Mesenchymal stem cell (in vitro differentiated cells and primary cell): ENCODE data around the gene LRRC56.
A peak's percentile ranks its signal among the peaks of the same experiment; 100 is the strongest.

Experiments
- DNase-seq: peaks from one replicate; pipeline ENCODE4 v3.0.0-alpha.2; 2013
- H2AFZ ChIP-seq: one replicate; pipeline ENCODE4 v1.6.1; 2013; ENCODE audit warnings: low read depth, mild to moderate bottlenecking, control low read depth, inconsistent platforms, low read length, moderate library complexity
- H2AK5ac ChIP-seq: 2 replicates; pipeline ENCODE4 v1.6.1; 2013; ENCODE audit warnings: low read length, moderate library complexity, mild to moderate bottlenecking, inconsistent platforms; ENCODE audit not compliant: severe bottlenecking
- H2BK120ac ChIP-seq: one replicate; pipeline ENCODE4 v1.6.1; 2013; ENCODE audit warnings: low read depth, mild to moderate bottlenecking, inconsistent platforms, low read length, moderate library complexity
- H2BK12ac ChIP-seq, 2 experiments: one replicate each; pipeline ENCODE4 v1.6.1; 2013; ENCODE audit warnings: inconsistent platforms in 2 of 2, low read length in 2 of 2, mild to moderate bottlenecking in 2 of 2, moderate library complexity in 2 of 2, control low read depth in 1 of 2
- H2BK15ac ChIP-seq: one replicate; pipeline ENCODE4 v1.6.1; 2013; ENCODE audit warnings: mild to moderate bottlenecking, low read depth, inconsistent platforms; ENCODE audit not compliant: poor library complexity, severe bottlenecking
- H2BK5ac ChIP-seq: 2 replicates; pipeline ENCODE4 v1.6.1; 2013; ENCODE audit warnings: low read depth, mild to moderate bottlenecking, low read length, control low read depth, inconsistent platforms; ENCODE audit not compliant: poor library complexity, severe bottlenecking
- H3K14ac ChIP-seq, 2 experiments: one replicate each; pipeline ENCODE4 v1.6.1; 2013; ENCODE audit warnings: inconsistent platforms in 2 of 2, low read length in 2 of 2, control low read depth in 1 of 2, mild to moderate bottlenecking in 1 of 2, moderate library complexity in 1 of 2
- H3K18ac ChIP-seq, 2 experiments: one replicate each; pipeline ENCODE4 v1.6.1; 2013; ENCODE audit warnings: inconsistent platforms in 2 of 2, low read length in 2 of 2, control low read depth in 1 of 2, low read depth in 1 of 2, mild to moderate bottlenecking in 1 of 2
- H3K23ac ChIP-seq, 2 experiments: one replicate each; pipeline ENCODE4 v1.6.1; 2013; ENCODE audit warnings: inconsistent platforms in 2 of 2, low read length in 2 of 2, mild to moderate bottlenecking in 2 of 2, moderate library complexity in 2 of 2, control low read depth in 1 of 2
- H3K27ac ChIP-seq: 2 replicates; pipeline ENCODE4 v1.5.1; 2013; ENCODE audit warnings: mild to moderate bottlenecking, moderate library complexity, low read length, control low read depth, inconsistent platforms; ENCODE audit not compliant: poor library complexity, severe bottlenecking
- H3K27me3 ChIP-seq, 2 experiments: 2 replicates each; pipeline versions ENCODE4 v1.6.1 to v1.7.0; 2013; ENCODE audit warnings: low read length in 2 of 2, mild to moderate bottlenecking in 2 of 2, moderate library complexity in 2 of 2, control low read depth in 1 of 2, inconsistent platforms in 1 of 2; ENCODE audit not compliant: control insufficient read depth in 1 of 2, insufficient read depth in 1 of 2
- H3K36me3 ChIP-seq, 2 experiments: 2 replicates each; pipeline versions ENCODE4 v1.6.1 to v1.7.0; 2013; ENCODE audit warnings: low read length in 2 of 2, control low read depth in 1 of 2, inconsistent platforms in 1 of 2, low read depth in 1 of 2, mild to moderate bottlenecking in 1 of 2; ENCODE audit not compliant: insufficient read depth in 2 of 2, control insufficient read depth in 1 of 2
- H3K4ac ChIP-seq, 2 experiments: one replicate each; pipeline ENCODE4 v1.6.1; 2013; ENCODE audit warnings: inconsistent platforms in 2 of 2, low read length in 2 of 2, mild to moderate bottlenecking in 2 of 2, moderate library complexity in 2 of 2, control low read depth in 1 of 2, low read depth in 1 of 2
- H3K4me1 ChIP-seq: 2 replicates; pipeline ENCODE4 v1.6.1; 2013; ENCODE audit warnings: low read depth, low read length, control low read depth; ENCODE audit not compliant: control insufficient read depth, insufficient read depth
- H3K4me2 ChIP-seq: 2 replicates; pipeline ENCODE4 v1.6.1; 2013; ENCODE audit warnings: low read length, mild to moderate bottlenecking, inconsistent platforms; ENCODE audit not compliant: poor library complexity, severe bottlenecking
- H3K4me3 ChIP-seq, 2 experiments: 2 replicates each; pipeline versions ENCODE4 v1.5.1 to v1.7.0; 2013; ENCODE audit warnings: low read length in 2 of 2, mild to moderate bottlenecking in 2 of 2, control low read depth in 1 of 2, low read depth in 1 of 2; ENCODE audit not compliant: insufficient read depth in 1 of 2
- H3K79me1 ChIP-seq: replicated peaks from 2 replicates; pipeline ENCODE4 v1.6.1; 2013; ENCODE audit warnings: mild to moderate bottlenecking, control low read depth, low read length, inconsistent platforms; ENCODE audit not compliant: poor library complexity, severe bottlenecking
- H3K9ac ChIP-seq: 2 replicates; pipeline ENCODE4 v1.7.0; 2013; ENCODE audit warnings: mild to moderate bottlenecking, low read length, moderate library complexity
- H3K9me3 ChIP-seq: 2 replicates; pipeline ENCODE4 v1.7.0; 2013; ENCODE audit warnings: mild to moderate bottlenecking, low read length; ENCODE audit not compliant: control insufficient read depth
- H4K8ac ChIP-seq: one replicate; pipeline ENCODE4 v1.6.1; 2013; ENCODE audit warnings: inconsistent platforms, mild to moderate bottlenecking, low read length, moderate library complexity
- H4K91ac ChIP-seq: one replicate; pipeline ENCODE4 v1.6.1; 2013; ENCODE audit warnings: mild to moderate bottlenecking, low read length, inconsistent platforms
- WGBS: methylation state at CpG from one replicate; pipeline ENCODE4 v1.1.7; 2013; ENCODE audit warnings: mixed read lengths; 5-methylcytosine and 5-hydroxymethylcytosine counted together

LRRC56 gene

DNA sequence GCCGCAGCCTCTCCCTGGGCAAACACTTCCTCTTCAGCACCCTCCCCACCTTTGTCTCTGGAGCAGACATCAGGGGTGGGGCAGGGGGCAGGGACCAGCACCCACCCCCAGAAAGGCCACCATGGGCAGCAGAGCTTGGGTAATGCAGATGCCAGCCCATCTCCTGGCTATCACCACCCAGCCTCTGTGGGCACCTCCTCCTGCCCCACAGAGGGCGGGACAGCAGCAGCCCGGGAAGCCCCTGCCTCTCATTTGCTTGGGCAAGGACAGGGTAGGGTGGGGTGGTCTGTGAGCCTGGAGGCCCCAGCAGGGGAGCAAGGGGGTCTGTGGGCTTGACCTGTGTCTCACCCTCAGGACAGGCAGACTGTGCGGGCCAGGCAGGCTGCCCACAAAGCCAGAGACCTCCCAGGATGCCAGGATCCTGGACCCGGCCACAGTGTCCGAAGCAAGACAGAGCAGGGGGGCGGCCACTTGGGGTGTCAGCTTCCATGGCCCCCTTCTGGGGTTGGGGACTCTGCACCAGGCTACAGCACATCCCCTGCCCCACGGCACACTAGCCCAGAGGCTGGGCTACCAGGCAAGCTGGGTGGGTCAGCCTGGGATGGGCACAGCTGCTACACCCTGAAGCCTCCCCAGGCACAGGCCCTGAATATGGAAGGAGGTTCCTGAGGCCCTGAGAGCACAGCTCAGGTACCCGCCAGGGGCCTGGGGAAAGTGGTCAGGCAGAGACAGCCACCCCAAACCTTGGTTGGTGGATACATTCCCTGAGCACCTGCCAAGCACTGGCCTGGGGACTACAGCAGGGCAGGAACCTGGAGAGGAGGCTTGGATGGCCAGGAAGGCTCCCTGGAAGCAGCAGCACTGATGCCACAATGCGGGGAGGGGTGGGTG, 34.8 kb upstream of the LRRC56 start:
- Histone ChIP-seq H2BK12ac (no peak overlapping the region), H3K23ac (no peak overlapping the region), H2BK5ac (no peak overlapping the region), H2BK120ac (no peak overlapping the region), H3K4me2 (no peak overlapping the region), H4K8ac (no peak overlapping the region), H3K14ac (no peak overlapping the region), H2BK15ac (peak overlapping the region; percentile 33), H3K79me1 (peaks cover 54% of the 10 kb centered on the region), H4K91ac (no peak overlapping the region), H3K27ac (no peak overlapping the region), H3K4me3 (peak overlapping the region in 1 of 2 experiments; percentile 86), H3K36me3 (peaks cover 46 to 71% of the 10 kb centered on the region in 2 experiments), H3K27me3 (no peaks in the 10 kb centered on the region), H3K4me1 (peaks cover 24% of the 10 kb centered on the region), H2AK5ac (no peak overlapping the region), H3K18ac (no peak overlapping the region), H3K9me3 (no peaks in the 10 kb centered on the region), H3K9ac (peak overlapping the region; percentile 100), H3K4ac (no peak overlapping the region), H2AFZ (no peak overlapping the region)
- DNase-seq = no peak
- WGBS = 96% methylated on average over 10 of the region's 10 CpGs

DNA sequence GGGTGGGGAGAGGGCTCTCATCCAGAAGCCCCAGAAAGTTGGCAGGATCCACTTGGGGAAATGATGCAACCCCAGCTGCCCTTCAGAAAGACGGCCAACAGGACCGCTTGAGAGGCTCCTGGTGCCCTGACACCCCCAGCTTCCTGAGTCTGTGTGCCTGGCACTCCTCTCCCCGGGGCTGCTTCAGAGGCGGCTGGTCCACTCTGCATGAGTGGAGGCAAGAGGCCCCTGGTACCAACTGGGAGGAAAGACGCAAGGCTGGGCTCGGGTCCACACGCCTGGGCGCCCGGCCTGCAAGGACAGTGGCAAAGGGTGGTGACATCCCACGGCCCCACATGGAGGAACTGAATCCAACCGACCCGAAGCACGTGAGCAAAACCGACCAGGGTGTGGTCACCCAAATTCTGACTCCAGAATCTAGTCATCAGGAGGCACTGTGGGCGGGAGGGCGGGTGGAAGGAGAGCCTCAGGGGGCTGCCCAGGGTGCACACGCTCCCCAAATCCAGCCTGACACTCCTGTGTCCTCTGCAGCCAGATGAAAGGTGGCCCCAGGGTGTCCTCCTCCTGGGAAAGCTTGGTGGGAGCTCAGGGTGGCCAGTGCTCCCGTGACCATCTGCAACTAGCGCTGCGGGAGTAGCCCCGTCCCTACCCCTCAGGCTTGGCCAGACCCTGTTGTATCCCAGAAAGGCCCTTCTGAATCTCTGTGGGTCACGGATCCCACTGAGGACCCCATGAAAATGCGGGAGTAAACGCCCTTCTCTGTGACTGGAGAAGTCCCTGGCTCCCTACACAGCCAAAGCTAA, 33.9 kb upstream of the LRRC56 start:
- no peaks in the 10 kb centered on the region for H3K9me3 ChIP-seq

DNA sequence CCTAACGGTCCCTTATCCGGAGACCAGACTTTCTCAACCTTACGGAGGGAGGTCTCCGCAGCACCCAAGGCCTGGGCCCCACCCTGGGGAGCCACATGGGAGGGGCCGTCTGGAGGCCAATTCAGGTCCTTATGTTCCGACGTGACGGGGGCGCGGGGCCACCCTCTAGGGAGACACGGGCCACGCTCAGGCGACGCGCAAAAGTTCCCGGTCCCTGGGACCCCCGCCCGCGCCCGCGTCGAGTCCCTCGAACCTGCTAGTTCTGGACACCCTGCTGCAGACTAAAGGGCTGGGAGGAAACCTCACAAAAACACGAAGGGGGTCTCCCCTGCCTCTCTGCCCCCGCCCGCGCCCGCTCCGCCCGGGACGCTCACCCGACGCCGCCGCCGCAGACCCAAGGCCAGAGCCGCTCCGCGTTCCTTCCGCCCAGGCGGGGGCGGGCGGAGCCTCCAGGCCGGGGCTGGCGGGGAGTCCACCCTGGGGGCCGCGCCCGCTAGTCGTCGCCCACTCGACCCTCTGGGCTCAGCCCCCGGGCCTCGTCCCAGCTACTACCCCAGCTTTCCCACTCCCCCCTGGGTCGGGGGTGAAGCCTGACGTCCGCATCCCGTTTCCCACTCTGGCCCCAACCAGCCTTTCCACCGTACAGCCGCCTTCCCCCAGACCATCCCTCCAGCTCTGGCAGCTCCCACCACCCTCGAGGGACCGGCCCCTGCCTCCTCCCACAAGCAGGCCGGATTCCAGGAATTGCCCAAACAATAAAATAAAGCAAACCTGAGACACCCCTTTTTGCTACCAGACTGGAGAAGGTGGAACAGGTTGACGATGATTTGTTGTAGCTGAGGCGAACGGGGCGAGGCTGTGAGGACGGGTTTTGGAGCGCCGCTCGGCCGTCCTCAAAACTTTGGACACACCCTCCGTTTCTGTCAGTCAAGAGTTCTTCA, 33.0 kb upstream of the LRRC56 start:
- no peak overlapping the region for H3K14ac ChIP-seq
- no peak overlapping the region for H3K27ac ChIP-seq
- H3K79me1 ChIP-seq = peaks cover 52% of the 10 kb centered on the region
- DNase-seq = no peak
- H4K8ac ChIP-seq = peak overlapping the region; percentile 61
- H2AK5ac ChIP-seq = peak overlapping the region; percentile 42
- H3K9me3 ChIP-seq = no peaks in the 10 kb centered on the region
- WGBS = 95% methylated on average over 70 of the region's 72 CpGs
- no peak overlapping the region for H2AFZ ChIP-seq
- H2BK12ac ChIP-seq = peak overlapping the region in 1 of 2 experiments; percentile 38
- peak overlapping the region; percentile 12 for H4K91ac ChIP-seq
- H3K4me2 ChIP-seq = no peak overlapping the region
- H3K4me3 ChIP-seq = peak overlapping the region in 1 of 2 experiments; percentile 86
- peak overlapping the region; percentile 100 for H3K9ac ChIP-seq
- H2BK120ac ChIP-seq = no peak overlapping the region
- H3K36me3 ChIP-seq = peaks cover 33 to 57% of the 10 kb centered on the region in 2 experiments
- peak overlapping the region in 1 of 2 experiments; percentile 67 for H3K23ac ChIP-seq
- no peak overlapping the region for H2BK15ac ChIP-seq
- H3K27me3 ChIP-seq = no peaks in the 10 kb centered on the region
- no peak overlapping the region for H2BK5ac ChIP-seq
- no peak overlapping the region for H3K18ac ChIP-seq
- H3K4ac ChIP-seq = no peak overlapping the region
- peaks cover 28% of the 10 kb centered on the region for H3K4me1 ChIP-seq

More for the DNA sequence above, 33.9 kb upstream of the LRRC56 start:
- peaks cover 37 to 63% of the 10 kb centered on the region in 2 experiments for H3K36me3 ChIP-seq
- DNase-seq = no peak
- no peak overlapping the region for H3K4ac ChIP-seq
- H3K14ac ChIP-seq = no peak overlapping the region
- peak overlapping the region in 1 of 2 experiments; percentile 86 for H3K4me3 ChIP-seq
- peaks cover 30% of the 10 kb centered on the region for H3K4me1 ChIP-seq
- H4K91ac ChIP-seq = peak overlapping the region; percentile 12
- no peak overlapping the region for H2BK12ac ChIP-seq
- WGBS = 95% methylated on average over 24 of the region's 24 CpGs
- H4K8ac ChIP-seq = peak overlapping the region; percentile 49
- peaks cover 55% of the 10 kb centered on the region for H3K79me1 ChIP-seq
- H3K27me3 ChIP-seq = no peaks in the 10 kb centered on the region
- peak overlapping the region; percentile 100 for H3K9ac ChIP-seq
- no peak overlapping the region for H2BK15ac ChIP-seq
- no peak overlapping the region for H3K23ac ChIP-seq
- H3K27ac ChIP-seq = no peak overlapping the region
- H2AK5ac ChIP-seq = no peak overlapping the region
- no peak overlapping the region for H3K18ac ChIP-seq
- H2BK120ac ChIP-seq = no peak overlapping the region
- H3K4me2 ChIP-seq = no peak overlapping the region
- H2BK5ac ChIP-seq = no peak overlapping the region
- no peak overlapping the region for H2AFZ ChIP-seq
